ENCODE results near the gene CNPPD1.
A peak's percentile ranks its signal among the peaks of the same experiment; 100 is the strongest.

CNPPD1 gene

DNA sequence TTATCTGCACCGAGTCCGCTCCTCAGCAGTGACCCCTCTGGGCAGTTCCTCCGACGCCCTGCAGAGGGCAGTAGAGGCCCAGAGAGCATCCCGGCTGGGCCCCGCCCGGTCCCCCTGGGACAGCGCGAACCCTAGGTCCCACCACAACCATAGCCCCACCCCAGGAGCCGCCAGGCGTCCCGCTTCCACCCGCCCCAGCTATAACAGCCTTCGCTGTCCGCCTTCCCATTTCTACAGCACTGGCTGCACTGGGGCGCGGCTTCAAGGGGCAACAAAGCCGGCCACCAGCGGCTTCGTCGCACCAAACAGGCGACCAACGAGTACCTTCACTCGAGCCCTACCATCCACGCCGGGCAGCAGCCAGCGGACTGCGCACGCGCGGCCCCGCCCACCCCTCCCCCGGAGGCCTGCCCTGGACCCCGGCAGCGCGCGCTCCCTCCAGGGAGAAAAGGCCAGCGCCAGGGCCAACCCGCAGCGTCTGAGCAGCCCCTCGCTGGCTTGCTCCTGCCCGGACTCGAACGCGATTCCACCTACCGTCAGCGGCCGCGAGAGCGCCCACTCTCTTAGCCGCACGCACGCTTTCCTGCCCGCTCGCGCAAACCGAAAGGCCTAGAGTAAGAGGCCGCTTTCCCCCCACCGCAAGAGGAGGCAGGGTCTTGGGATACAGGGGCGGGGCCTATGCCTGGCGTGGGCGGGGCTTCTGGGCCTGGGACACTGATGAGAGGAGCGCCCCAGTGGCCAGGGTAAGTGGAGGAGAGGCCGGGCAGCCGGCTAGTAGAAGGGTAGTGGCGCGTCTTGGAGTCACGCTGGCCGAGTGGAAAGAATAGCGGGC, 16.3 kb downstream of the CNPPD1 start, which contains the start of gene NHEJ1:
Gene NHEJ1, minus strand, starts transcription at position 630 of the 832 bp plus-strand sequence. CDS start 2,453 bp downstream, outside the sequence.
- peak; percentile 86 to 96 (median 88) for DNase-seq (ENCODE audit: low read depth in 3 of 3)

DNA sequence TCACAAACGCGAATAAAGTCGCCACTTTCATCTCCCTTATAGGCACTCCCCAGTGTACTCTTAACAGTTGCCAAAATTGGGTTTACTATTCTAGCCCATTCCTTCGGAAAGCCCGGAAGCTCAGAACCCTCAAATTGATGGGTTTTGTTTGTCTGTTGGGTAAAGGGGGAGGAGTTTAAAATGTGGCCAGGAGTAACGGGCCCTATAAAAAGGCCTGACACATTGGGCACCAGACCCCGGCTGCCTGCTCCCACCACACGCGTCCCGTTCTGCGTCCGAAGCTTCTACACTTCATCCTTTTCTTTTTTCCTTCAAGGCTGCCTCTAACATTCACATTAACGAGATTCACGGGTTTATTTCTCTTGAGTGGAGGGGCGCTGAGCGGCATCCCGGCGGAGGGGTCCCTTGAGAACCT, 16.9 kb downstream of the CNPPD1 start:
- DNase-seq (ENCODE audit: low read depth in 3 of 3), result no peak

DNA sequence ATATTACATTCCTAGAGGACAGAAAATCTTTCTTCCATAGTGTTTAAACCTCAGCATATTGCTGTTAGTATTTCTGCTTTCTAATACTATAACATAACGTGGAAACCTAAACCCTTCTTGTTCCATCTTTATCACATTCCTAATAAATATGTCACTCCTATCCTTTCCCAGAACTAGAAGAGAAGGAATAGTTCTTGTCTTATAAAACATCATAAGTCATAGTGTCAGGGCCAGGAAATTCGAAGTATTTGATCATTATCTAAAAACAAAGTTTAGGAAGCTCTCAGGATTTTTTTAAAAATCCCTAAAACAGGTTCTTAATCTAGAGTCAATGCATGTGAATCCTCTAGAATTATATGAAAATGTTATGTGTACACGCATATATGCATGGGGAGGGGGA, 18.1 kb downstream of the CNPPD1 start:
- DNase-seq (ENCODE audit: low read depth in 3 of 3), result no peak

DNA sequence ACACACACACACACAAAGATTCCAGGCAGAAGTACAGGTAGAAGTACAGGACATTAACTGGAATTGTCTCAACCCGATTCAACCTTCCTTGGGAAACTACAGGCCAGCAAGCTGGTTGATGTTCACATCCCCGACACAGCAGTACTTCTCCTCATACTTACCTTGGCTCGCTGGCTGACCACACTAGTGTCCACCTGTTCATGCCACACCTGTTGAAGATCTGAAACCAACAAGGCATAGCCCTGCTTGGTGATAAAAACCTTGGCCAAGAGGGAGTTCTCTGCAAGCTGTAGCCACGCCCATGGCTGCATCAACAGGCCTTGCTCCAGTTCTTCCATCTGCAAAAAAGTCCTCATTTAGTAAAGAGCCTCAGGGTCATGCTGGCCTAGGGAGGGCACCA, 18.7 kb downstream of the CNPPD1 start:
- DNase-seq (ENCODE audit: low read depth in 3 of 3), result no peak

DNA sequence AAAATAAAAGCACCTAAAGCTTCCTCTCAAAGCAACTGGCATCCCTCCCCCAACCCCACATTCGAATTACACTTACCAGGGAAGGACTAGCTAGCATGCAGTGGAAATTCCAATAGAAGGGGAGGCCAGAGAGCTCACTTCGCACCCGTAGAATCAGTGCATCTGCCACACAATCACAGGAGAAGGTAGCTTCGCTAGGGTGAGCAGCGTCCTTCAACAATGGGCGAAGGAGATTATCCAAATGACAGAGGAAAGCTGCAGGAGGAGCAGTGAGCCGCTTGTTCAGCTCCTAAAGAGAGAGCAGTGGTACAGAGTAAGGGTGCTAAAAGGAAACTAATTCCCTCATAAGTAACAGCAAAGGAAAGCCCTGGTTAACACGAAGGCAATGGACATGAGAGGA, 19.3 kb downstream of the CNPPD1 start:
- no peak for DNase-seq (ENCODE audit: low read depth in 3 of 3)

GRCh38 chr2:219155054-219155644, 21.6 kb downstream of the CNPPD1 start:
- DNase-seq (ENCODE audit: low read depth in 3 of 3), result no peak

- no peak for DNase-seq (ENCODE audit: low read depth in 3 of 3)
Observed at GRCh38 chr2:219149667-219150066, 27.1 kb downstream of the CNPPD1 start.

- DNase-seq (ENCODE audit: low read depth in 3 of 3), result no peak
Observed at GRCh38 chr2:219142329-219142728, 34.4 kb downstream of the CNPPD1 start.

DNA sequence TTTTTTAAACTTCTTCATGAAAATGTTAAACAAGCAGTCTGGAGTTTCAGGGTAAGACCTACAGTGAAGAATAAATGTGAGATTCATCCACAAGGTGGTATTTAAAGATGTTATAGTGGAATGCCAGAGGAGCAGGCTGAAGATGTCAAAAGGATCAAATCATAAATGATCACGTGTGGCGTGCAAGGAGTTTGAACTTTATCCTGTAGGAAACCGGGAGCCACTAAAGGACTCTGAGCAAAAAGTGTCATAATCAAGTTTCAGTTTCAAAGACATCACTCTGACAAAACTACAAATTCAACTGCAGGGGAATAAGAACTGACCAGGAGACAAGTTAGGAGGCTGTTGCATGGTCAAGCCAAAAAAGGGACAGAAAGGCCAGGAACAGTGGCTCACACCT, 36.0 kb downstream of the CNPPD1 start:
- no peak for DNase-seq (ENCODE audit: low read depth in 3 of 3)

DNA sequence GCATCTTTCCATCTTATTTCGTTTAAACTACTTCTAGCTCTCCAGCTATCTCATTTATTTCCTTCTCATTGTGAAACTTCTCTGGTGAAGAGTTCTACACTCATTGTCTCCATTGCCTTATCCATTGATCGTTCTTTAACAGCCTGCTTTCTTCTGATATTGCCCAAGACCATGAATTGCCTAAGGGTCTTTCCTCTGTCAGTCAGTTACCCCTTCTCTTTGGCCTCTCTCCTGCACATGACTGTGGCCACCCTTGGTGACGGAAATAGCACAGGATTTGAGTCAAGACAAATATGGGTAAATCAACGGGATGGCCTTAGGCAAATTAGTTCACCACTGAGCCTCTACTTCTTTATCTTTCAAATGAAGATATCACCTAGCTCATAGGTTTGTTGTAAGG, 42.7 kb downstream of the CNPPD1 start:
- no peak for DNase-seq (ENCODE audit: low read depth in 3 of 3)

DNA sequence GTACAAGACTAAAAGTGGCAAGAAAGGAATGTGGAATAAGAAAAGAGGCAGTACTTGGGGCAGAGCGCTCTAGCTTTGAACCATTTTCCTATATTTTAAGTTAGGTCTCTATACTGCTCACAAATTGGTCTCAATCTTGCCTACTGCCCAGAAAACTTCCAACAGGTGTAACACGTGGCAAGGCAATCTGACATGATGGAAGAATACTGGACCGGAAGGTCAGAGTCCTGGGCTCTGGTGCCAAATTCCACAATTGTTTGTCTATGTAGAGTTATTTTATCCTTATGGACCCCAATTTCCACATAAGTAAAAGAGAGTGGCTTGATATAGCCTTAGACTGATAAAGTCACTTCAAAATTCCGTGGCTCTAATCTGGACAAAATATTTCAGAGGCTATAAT, 45.0 kb downstream of the CNPPD1 start:
- no peak for DNase-seq (ENCODE audit: low read depth in 3 of 3)

DNA sequence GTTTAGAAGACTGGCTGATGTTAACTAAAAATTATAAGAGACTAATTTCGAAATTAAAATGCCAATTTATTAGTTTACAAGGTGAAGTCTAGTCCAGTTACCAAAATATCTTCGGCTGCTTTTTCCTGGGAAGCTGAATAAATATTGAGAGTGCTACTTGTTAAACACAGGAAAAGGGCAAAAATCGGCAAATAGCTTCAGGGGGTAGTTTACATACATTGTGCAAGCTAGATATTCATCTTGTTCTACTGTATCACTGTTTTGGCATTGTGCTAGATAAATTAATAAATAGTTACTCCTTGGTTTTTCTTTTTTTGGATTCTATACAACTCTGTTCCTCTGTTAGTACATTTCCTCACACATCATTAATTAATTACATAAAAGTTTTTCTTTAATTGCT, 45.4 kb downstream of the CNPPD1 start:
- DNase-seq (ENCODE audit: low read depth in 3 of 3), result no peak

DNA sequence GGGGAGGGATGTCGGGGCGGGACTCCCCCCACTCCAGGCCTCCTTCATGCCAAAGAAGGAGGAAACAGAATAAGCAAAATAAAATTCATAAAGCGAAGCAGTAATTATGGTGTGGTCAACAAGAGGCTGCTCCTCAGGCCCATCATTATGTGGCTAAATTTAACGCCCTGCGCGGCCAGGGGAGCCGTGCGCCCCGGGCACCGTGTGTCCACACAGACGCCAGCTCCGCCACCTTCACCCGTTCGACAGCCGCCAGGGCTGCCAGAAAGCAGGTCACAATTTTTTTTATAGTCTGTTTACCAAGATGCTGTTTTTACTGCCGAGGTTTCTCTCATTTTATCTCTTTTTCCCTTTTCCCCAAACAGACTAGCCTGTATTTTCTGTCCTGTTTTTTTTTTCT, 47.1 kb downstream of the CNPPD1 start:
- DNase-seq (ENCODE audit: low read depth in 3 of 3), result no peak

- DNase-seq (ENCODE audit: low read depth in 3 of 3), result no peak
Observed at GRCh38 chr2:219128396-219128795, 48.3 kb downstream of the CNPPD1 start.

DNA sequence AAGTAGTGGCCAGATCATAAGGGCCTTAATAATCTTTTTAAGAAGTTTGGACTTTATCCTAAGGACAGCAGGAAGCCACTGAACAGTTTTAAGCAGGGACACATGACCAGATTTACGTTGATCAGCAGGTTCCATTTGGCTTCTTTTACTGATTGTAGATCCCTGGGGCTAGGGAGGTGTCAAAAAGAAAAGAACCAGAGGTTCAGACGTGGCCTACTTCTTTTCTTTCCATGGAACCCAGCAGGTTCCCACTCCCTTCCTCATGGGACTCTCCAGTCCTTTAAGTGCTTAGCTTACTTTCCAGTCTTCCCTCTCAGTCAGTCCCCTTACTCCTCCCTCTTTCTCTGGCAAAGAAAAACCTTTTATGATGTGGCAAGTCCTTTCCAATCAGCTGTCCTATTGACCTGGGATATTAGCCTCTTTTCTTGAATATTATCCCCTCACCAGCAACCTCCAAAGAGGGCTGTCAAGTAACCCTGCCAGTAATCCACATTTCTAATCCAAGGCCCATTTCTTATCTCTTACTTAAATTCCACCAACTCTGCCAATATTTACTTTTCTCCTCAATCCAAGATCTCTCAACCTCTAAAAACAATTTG, 49.6 kb downstream of the CNPPD1 start:
- DNase-seq (ENCODE audit: low read depth in 3 of 3), result no peak

DNA sequence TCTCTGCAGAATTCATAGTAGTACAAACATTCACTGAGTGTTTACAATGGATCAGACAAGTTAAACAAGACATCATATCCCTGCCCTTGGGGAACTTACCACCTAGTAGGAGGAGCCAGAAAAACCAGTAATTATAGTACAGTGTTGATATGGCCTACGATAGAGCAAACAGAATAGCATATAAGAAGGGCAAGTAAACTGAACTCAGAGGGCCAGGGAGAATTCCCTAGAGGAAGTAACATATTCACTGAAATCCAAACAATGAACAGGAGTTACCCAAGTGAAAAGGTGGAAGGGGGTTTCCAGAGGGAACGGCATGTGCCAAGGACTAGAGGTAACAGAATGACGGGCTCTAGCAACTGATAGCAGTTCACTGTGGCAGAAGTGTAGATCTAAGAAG, 50.2 kb downstream of the CNPPD1 start:
- no peak for DNase-seq (ENCODE audit: low read depth in 3 of 3)

GRCh38 chr2:219125886-219126270, 50.8 kb downstream of the CNPPD1 start:
- DNase-seq (ENCODE audit: low read depth in 3 of 3), result no peak

DNA sequence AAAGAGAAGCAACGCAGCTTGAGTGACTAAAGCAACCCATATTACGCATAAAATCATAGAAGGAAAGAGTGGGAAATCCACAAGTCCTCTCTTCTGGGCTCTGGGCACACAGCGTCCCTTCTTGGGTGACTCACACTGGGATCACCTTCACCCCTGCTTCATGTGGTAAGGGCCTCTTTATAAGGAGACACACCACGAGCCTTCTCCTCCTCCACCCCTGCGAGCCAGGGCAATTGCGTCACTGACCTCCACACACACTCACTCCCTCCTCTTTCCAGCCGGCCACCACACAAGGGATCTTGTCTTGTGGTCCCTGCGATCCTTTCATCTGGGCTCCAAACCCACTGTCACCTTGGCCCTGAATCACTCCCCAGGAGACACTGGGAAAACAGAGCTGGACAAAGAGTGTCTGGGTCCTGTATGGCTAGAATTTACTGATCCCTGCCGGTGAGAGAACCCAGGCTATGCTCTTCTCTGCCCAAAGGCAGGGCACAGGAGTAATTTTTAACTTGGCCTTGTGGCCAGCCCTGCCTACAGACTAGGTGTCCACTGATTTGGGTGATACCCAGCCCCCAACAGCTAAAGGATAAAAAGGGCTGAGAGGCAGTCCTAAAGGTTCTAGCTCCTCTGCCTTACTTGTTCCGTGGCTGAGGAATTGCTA, 51.4 kb downstream of the CNPPD1 start:
- peak in 1 of 3 experiments; percentile 5 for DNase-seq (ENCODE audit: low read depth in 3 of 3)

GRCh38 chr2:219124381-219125110, 52.2 kb downstream of the CNPPD1 start:
- DNase-seq (ENCODE audit: low read depth in 3 of 3), result no peak

- DNase-seq (ENCODE audit: low read depth in 3 of 3), result no peak
Observed at GRCh38 chr2:219123356-219124135, 53.2 kb downstream of the CNPPD1 start.

Measured in stimulated activated CD4-positive, alpha-beta T cell treated with anti-CD3 and anti-CD28 coated beads, TNF-alpha, amount 100 ng/mL, for 24 hours (primary cell).